AG04449 (cell line): ENCODE results near the gene SHE.

Experiments used
- CTCF ChIA-PET: fragments of 350-600 bp; formaldehyde crosslinking; extraction: SDS; loops from one replicate; lab custom pipeline; 2021; ENCODE audit warnings: antibody characterized with exemption; lab: Yijun Ruan, JAX
- POLR2A ChIA-PET: fragments of 400-600, 350-600 bp; formaldehyde crosslinking; extraction: SDS; loops from one replicate; lab custom pipeline; 2020; ENCODE audit warnings: antibody characterized with exemption, inconsistent platforms; lab: Yijun Ruan, JAX
- DNase-seq: peaks from one replicate; pipeline ENCODE4 v3.0.0-alpha.2; 2010; ENCODE audit warnings: low read depth, low spot score
- H3K4me3 ChIP-seq: 2 replicates; pipeline ENCODE4 v1.5.1; 2011; ENCODE audit warnings: low read depth, mild to moderate bottlenecking, control low read depth, low read length
- TF ChIP-seq, protein P1 (sequence below): IDR thresholded peaks from one replicate; pipeline ENCODE4 v1.5.1; 2011; ENCODE audit warnings: mild to moderate bottlenecking, moderate library complexity, low read length, control low read depth, inconsistent platforms; ENCODE audit not compliant: insufficient read depth; ENCODE audit errors: missing control alignments

SHE gene

DNA sequence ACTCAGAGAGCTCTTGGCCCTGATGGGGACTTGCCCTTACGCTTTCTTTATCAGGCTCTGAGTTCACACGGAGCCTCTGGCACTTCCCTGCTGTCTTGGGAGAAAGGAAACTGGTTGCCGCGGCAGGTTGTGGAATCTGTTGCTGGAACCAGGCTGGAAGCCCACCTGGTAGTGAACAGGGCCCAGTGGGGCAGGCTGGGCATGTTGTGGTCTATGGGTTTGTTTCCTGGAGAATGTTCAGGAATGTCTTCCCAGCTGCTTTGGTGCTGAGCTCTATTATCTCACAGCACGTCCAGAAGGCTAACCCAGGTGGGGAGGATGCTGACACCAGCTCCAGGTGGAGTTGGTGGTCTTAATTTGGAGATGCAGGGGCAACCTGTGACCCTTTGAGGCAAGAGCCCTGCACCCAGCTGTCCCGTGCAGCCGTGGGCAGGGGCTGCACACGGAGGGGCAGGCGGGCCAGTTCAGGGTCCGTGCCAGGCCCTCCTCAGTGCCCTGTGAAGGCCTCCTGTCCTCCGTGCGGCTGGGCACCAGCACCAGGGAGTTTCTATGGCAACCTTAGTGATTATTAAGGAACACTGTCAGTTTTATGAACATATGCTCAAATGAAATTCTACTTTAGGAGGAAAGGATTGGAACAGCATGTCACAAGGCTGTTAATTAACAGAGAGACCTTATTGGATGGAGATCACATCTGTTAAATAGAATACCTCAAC, 33.5 kb downstream of the SHE start:
- no peak for DNase-seq
- TF ChIP-seq, protein P1, sequence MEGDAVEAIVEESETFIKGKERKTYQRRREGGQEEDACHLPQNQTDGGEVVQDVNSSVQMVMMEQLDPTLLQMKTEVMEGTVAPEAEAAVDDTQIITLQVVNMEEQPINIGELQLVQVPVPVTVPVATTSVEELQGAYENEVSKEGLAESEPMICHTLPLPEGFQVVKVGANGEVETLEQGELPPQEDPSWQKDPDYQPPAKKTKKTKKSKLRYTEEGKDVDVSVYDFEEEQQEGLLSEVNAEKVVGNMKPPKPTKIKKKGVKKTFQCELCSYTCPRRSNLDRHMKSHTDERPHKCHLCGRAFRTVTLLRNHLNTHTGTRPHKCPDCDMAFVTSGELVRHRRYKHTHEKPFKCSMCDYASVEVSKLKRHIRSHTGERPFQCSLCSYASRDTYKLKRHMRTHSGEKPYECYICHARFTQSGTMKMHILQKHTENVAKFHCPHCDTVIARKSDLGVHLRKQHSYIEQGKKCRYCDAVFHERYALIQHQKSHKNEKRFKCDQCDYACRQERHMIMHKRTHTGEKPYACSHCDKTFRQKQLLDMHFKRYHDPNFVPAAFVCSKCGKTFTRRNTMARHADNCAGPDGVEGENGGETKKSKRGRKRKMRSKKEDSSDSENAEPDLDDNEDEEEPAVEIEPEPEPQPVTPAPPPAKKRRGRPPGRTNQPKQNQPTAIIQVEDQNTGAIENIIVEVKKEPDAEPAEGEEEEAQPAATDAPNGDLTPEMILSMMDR, result no peak
- POLR2A ChIA-PET, result no interaction called here
- no peak overlapping the region for H3K4me3 ChIP-seq
- CTCF ChIA-PET, result interaction anchor here (0.7 to 2.1 kb wide), 6 partner anchors 11 to 470 kb away, joined by 3 to 21 read pairs (median 3); partner anchors contain the start of gene IL6R

DNA sequence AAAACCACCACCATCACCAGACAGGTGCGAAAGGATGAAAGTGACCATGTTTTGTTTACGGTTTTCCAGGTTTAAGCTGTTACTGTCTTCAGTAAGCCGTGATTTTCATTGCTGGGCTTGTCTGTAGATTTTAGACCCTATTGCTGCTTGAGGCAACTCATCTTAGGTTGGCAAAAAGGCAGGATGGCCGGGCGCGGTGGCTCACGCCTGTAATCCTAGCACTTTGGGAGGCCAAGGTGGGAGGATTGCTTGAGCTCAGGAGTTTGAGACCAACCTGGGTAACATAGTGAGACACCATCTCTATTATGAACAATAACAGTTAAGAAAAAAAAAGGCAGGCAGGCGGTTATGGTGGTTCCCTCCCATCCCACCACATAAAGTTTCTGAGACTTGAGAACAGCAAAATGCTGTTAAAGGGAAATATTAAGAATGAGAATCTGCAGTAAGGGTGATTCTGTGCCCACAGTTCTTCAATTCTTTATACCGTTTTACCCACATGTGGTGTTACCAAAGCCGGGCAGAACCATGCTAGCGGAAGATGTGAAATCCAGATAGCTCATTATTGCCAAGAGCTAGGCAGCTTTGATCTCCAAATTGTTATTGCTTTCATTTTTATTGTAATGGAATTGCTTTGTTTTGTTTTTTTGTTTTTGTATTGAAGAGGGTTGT, 34.6 kb downstream of the SHE start:
- no peak for DNase-seq
- no peak overlapping the region for H3K4me3 ChIP-seq
- ChIA-PET POLR2A (no interaction called here), CTCF (interaction anchor here (0.8 to 2.1 kb wide), 6 partner anchors 9 to 268 kb away, joined by 3 to 21 read pairs (median 3); partner anchors contain the start of gene IL6R)
- TF ChIP-seq, protein P1, result no peak

DNA sequence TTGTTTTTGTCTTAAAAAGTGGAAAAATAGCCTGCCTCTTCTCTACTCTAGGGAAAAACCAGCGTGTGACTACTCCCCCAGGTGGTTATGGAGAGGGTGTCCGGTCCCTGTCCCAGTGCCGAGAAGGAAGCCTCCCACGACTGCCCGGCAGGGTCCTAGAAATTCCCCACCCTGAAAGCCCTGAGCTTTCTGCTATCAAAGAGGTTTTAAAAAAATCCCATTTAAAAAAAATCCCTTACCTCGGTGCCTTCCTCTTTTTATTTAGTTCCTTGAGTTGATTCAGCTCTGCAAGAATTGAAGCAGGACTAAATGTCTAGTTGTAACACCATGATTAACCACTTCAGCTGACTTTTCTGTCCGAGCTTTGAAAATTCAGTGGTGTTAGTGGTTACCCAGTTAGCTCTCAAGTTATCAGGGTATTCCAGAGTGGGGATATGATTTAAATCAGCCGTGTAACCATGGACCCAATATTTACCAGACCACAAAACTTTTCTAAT, 35.2 kb downstream of the SHE start:
- CTCF ChIA-PET, result interaction anchor here (1.6 to 2.1 kb wide), 2 partner anchors 13 to 16 kb away, joined by 5 to 21 read pairs; no protein-coding TSS in a partner anchor
- DNase-seq, result no peak
- TF ChIP-seq, protein P1, result no peak
- no peak overlapping the region for H3K4me3 ChIP-seq
- POLR2A ChIA-PET, result no interaction called here

DNA sequence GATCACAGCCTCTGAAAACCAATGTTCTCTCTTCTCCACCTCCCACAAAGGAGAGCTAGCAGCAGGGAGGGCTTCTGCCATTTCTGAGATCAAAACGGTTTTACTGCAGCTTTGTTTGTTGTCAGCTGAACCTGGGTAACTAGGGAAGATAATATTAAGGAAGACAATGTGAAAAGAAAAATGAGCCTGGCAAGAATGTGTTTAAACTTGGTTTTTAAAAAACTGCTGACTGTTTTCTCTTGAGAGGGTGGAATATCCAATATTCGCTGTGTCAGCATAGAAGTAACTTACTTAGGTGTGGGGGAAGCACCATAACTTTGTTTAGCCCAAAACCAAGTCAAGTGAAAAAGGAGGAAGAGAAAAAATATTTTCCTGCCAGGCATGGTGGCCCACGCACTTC, 36.0 kb downstream of the SHE start:
- CTCF ChIA-PET, result interaction anchor here (0.7 to 4.1 kb wide), 3 partner anchors 14 to 133 kb away, joined by 3 to 24 read pairs (median 4); no protein-coding TSS in a partner anchor
- no peak for DNase-seq
- TF ChIP-seq, protein P1, result no peak
- POLR2A ChIA-PET, result no interaction called here
- H3K4me3 ChIP-seq, result no peak overlapping the region

DNA sequence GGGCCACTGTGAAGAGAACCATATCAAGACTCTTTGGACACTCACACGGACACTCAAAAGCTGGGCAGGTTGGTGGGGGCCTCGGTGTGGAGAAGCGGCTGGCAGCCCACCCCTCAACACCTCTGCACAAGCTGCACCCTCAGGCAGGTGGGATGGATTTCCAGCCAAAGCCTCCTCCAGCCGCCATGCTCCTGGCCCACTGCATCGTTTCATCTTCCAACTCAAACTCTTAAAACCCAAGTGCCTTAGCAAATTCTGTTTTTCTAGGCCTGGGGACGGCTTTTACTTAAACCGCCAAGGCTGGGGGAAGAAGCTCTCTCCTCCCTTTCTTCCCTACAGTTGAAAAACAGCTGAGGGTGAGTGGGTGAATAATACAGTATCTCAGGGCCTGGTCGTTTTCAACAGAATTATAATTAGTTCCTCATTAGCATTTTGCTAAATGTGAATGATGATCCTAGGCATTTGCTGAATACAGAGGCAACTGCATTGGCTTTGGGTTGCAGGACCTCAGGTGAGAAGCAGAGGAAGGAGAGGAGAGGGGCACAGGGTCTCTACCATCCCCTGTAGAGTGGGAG, 36.5 kb downstream of the SHE start:
- H3K4me3 ChIP-seq, result no peak overlapping the region
- no peak for DNase-seq
- TF ChIP-seq, protein P1, result no peak
- ChIA-PET POLR2A (no interaction called here), CTCF (interaction anchor here (0.6 to 4.1 kb wide), 4 partner anchors 11 to 133 kb away, joined by 3 to 24 read pairs (median 4); no protein-coding TSS in a partner anchor)
